ENCODE results near the gene CNNM3. TPM values are rescaled to one million over a fixed set of nuclear protein-coding genes. Genes with fewer than 3 reads are reported as not detected.
A peak's percentile ranks its signal among the peaks of the same experiment; 100 is the strongest.

CNNM3 gene
- total RNA-seq, 1 donor from 2014 or later = 16.5 TPM

GRCh38 chr2:96883306-96883705 is 67.2 kb downstream of the CNNM3 start:
- no peaks in the 10 kb centered on the region for H3K27me3 ChIP-seq
- H3K4me3 ChIP-seq = no peak overlapping the region
- intact Hi-C loops (cut with DNase I) = no loop called here
- no peaks in the 10 kb centered on the region for H3K36me3 ChIP-seq
- no peak for DNase-seq (ENCODE audit: extremely low spot score in 2 of 2)
- no peaks in the 10 kb centered on the region for H3K9me3 ChIP-seq
- H3K27ac ChIP-seq = peak overlapping the region; percentile 49
- TF ChIP-seq POLR2A (IDR thresholded peaks at IDR 0.05) (no peak), CTCF (IDR thresholded peaks at IDR 0.05) (no peak)
- peaks cover 64% of the 10 kb centered on the region for H3K4me1 ChIP-seq

MicroRNA genes within 50 kb of the gene (microRNA counts, 767-probe panel; counts per million panel counts)
- microRNA hsa-miR-3127-5p = 238 to 261 counts per million in 2 donors

Small RNA genes lying within 50 kb of the gene (microRNA-seq; reads per million reads assigned to microRNA genes)
- not detected for gene MIR3127 (ENCODE audit: borderline number of aligned reads, borderline replicate concordance)

Small RNA genes lying within 50 kb of the gene (small RNA-seq; reads per million reads assigned to genes)
- 0.69 reads per million for gene MIR3127

Other genes starting within 250 kb of the CNNM3 start
- 41.7 TPM for gene KANSL3, start 178.0 kb upstream of the CNNM3 start, total RNA-seq
- 0.74 TPM for gene FER1L5, start 173.5 kb upstream of the CNNM3 start, total RNA-seq
- 13.0 TPM for gene LMAN2L, start 76.2 kb upstream of the CNNM3 start, total RNA-seq
- gene CNNM4, start 55.4 kb upstream of the CNNM3 start, total RNA-seq = 8.3 TPM
- 0.98 TPM for gene ANKRD23, start 27.8 kb downstream of the CNNM3 start, total RNA-seq
- gene ANKRD39, start 41.7 kb downstream of the CNNM3 start, total RNA-seq = 20.4 TPM
- 60.6 TPM for gene SEMA4C, start 53.8 kb downstream of the CNNM3 start, total RNA-seq
- gene FAM178B, start 170.3 kb downstream of the CNNM3 start, total RNA-seq = not detected